Fibroblast of skin of abdomen (primary cell): ENCODE results near the gene PER3.

Experiments used
- DNase-seq: peaks from one replicate; pipeline ENCODE4 v3.0.0-alpha.2; 2013

Gene PER3

GRCh38 chr1:7878027-7878426 is 93.9 kb downstream of the PER3 start:
- DNase-seq: no peak

- DNase-seq: no peak
Observed at GRCh38 chr1:7879228-7879627, 95.1 kb downstream of the PER3 start.

GRCh38 chr1:7884757-7885156 is 100.7 kb downstream of the PER3 start:
- no peak for DNase-seq

GRCh38 chr1:7885513-7886404 is 101.7 kb downstream of the PER3 start:
- DNase-seq: no peak

GRCh38 chr1:7886405-7886745 is 102.3 kb downstream of the PER3 start:
- DNase-seq: no peak

- peak; percentile 41 for DNase-seq
Observed at GRCh38 chr1:7888248-7889081, 104.4 kb downstream of the PER3 start.

- DNase-seq: no peak
Observed at GRCh38 chr1:7890853-7891252, 106.8 kb downstream of the PER3 start.

GRCh38 chr1:7891804-7892203 is 107.7 kb downstream of the PER3 start:
- no peak for DNase-seq

GRCh38 chr1:7893529-7894180 is 109.6 kb downstream of the PER3 start:
- DNase-seq: peak; percentile 61
